A549 (cell line): Measurements from ENCODE around the gene WASHC1.
"Not testable (repeated sequence)": the region's sequence is repeated elsewhere in the genome, so short reads cannot be mapped to it uniquely, and the experiment has no call there.

Source experiments
- CBX8 ChIP-seq: fragments of 200-600 bp; sonication (generic); IDR thresholded peaks from 2 replicates; pipeline ENCODE4 v1.6.1; 2016
- CTCF ChIP-seq: fragments of >200 bp; sonication (Bioruptor Twin); formaldehyde crosslinking; IDR thresholded peaks from 3 replicates; pipeline ENCODE4 v1.5.1; 2016
- EP300 ChIP-seq, 2 experiments: fragments of >200 bp; sonication (Bioruptor Twin); formaldehyde crosslinking; IDR thresholded peaks; 2 replicates in 1 of 2; 3 replicates in 1 of 2; pipeline ENCODE4 v1.6.1; 2016 to 2017
- HMGXB4 ChIP-seq: fragments of 250-450 bp; sonication (Bioruptor Pico); IDR thresholded peaks from 2 replicates; pipeline ENCODE4 v1.5.0; 2021; ENCODE audit warnings: mild to moderate bottlenecking, moderate library complexity, borderline replicate concordance
- HOXA7 ChIP-seq: fragments of 250-450 bp; sonication (Bioruptor Pico); IDR thresholded peaks from 2 replicates; pipeline ENCODE4 v1.5.0; 2020; ENCODE audit warnings: mild to moderate bottlenecking, moderate library complexity
- HOXB13 ChIP-seq: fragments of 250-450 bp; sonication (Bioruptor Pico); IDR thresholded peaks from 2 replicates; pipeline ENCODE4 v1.5.0; 2020; ENCODE audit warnings: low read depth, mild to moderate bottlenecking, moderate library complexity
- JUN ChIP-seq, 2 experiments: fragments of >200 bp; sonication (Bioruptor Twin); formaldehyde crosslinking; IDR thresholded peaks; 2 replicates in 1 of 2; 3 replicates in 1 of 2; pipeline ENCODE4 v1.6.1; 2016 to 2017
- KDM5A ChIP-seq: fragments of 200-600 bp; sonication (generic); IDR thresholded peaks from 2 replicates; pipeline ENCODE4 v1.6.1; 2016; ENCODE audit warnings: antibody characterized with exemption, mild to moderate bottlenecking
- MAX ChIP-seq: IDR thresholded peaks from 2 replicates; pipeline ENCODE4 v1.6.1; 2012
- NR3C1 ChIP-seq: fragments of >200 bp; sonication (Bioruptor Twin); formaldehyde crosslinking; IDR thresholded peaks from 3 replicates; pipeline ENCODE4 v1.6.1; 2017
- POLR2A ChIP-seq: IDR thresholded peaks from 2 replicates; pipeline ENCODE4 v1.6.1; 2012; ENCODE audit warnings: mild to moderate bottlenecking, low read length
- SREBF2 ChIP-seq: fragments of 450-650 bp; IDR thresholded peaks from 2 replicates; pipeline ENCODE4 v1.6.1; 2014; ENCODE audit warnings: mild to moderate bottlenecking, moderate library complexity
- ZFP36 ChIP-seq: fragments of 450-650 bp; IDR thresholded peaks from 2 replicates; pipeline ENCODE4 v1.6.1; 2014; ENCODE audit warnings: borderline replicate concordance; ENCODE audit not compliant: partially characterized antibody

GRCh38 chr9:63031-63629, 33.9 kb upstream of the WASHC1 start:
- not testable (repeated sequence) for TF ChIP-seq CTCF; MAX; JUN (IDR thresholded peaks at IDR 0.05); HOXB13 (CRISPR knock-in tag); HMGXB4 (CRISPR knock-in tag); HOXA7 (CRISPR knock-in tag); CBX8; POLR2A; EP300 (IDR thresholded peaks at IDR 0.05); SREBF2; KDM5A; ZFP36; NR3C1
